Smooth muscle cell of the brain vasculature (primary cell): ENCODE measurements around the gene TBX4.

Experiments used
- DNase-seq: peaks from one replicate; pipeline ENCODE4 v3.0.0-alpha.2; 2012; ENCODE audit warnings: low read depth, low spot score

TBX4 gene

DNA sequence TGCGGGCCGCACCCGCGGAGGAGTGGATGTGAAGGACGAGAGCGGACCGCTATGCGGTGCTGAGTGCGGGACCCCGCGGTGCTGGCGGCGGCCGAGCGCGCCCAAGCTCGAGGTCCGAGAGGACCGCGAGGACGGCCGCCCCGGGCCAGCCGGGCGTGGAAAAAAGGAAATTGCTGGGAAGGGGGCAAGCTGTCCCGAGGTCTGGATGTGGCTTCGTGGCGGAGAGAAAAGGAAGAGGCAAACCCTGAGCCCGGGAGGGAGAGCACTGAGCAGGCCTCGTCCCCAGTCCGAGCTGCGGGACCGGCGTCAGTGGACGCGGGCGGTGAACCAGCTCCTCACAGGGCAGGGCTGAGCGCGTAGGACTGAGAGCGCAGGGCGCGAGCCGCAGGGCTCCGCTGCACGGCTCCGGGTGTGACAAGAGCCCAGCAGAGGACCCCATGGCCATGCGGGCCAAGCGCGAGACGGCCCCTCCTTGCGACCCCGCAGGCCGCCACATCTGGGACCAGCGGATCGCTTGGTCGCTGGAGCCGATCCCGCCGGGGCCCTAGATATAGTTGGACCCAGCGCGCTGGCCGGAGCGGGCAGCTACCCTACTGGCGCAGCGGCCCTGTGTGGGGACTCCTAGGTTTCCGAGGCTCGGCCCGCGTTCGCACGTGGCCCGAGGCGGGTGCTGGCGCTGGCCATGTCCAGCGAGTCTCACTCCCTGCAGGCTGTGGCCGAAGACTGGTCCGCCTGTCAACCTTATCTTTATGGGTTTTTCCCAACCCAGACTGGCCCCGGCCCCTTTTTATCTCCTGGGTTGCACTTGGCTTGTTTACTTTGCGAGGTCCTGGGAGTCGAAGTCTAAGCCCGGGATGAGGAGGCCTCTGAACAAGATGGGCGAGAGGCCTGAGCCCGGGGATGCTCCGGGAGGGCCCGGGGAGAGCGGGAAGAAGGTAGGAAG lies 2.4 kb downstream of the TBX4 start:
- no peak for DNase-seq

DNA sequence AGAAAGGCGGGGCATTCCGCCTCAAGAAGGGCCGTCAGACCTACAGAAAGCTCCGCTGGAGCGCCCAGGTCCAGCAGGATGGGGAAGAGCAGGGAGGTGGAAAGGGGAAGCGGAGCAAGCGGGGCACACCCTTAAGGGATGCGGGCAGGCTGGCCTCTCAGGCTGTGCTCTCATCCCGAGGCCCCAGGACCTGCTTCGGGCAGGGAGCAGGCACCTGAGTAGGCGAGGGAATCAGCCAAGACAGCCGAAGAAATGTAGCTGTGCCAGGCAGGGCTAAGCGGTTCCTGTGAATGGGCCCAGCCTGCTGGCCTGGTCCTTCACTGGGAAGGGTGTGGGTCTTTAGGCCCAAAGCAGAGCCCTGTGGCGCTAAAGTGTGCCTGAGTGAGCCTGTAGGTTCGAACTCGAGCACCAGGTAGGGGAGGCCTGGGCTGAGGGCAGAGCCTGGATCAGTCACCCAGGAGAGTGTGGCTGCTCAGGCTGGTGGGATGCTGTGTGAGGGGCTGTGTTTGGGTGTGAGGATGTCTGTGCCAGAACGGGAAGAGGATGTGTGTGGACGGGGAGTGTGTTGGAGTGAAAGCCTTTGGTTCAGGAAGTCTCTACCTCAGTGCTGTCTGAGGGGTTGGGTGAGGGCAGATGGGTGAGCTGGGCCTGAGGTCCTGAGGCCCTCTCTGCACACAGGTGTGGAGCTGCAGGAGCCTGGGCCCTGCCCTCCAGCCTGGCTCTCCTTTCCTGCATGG lies 3.3 kb downstream of the TBX4 start:
- DNase-seq: no peak

DNA sequence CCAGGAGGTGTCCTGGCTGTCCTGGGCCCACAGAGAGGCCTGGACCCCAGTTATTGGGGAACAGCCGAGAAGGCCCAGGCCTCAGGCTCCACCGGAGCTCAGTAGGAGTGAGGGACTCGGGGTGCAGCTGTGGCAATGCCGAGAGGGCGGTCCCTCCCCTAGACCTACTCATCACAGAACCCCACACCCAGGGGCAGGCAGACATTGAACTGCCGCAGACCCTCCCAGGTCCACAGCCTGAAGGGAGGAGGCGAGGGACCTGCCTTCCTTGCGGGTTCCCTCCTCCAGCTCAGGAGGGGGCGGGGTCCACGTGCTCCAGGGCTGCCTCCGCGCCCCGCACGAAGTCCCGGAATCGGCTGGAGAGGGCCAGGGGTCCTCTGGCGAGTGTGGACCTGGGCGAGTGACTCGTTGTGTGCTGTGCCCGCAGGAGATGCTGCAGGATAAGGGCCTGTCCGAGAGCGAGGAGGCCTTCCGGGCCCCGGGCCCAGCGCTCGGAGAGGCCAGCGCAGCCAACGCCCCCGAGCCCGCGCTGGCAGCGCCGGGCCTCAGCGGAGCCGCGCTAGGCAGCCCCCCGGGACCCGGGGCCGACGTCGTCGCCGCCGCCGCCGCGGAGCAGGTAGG lies 3.9 kb downstream of the TBX4 start:
- DNase-seq: no peak

DNA sequence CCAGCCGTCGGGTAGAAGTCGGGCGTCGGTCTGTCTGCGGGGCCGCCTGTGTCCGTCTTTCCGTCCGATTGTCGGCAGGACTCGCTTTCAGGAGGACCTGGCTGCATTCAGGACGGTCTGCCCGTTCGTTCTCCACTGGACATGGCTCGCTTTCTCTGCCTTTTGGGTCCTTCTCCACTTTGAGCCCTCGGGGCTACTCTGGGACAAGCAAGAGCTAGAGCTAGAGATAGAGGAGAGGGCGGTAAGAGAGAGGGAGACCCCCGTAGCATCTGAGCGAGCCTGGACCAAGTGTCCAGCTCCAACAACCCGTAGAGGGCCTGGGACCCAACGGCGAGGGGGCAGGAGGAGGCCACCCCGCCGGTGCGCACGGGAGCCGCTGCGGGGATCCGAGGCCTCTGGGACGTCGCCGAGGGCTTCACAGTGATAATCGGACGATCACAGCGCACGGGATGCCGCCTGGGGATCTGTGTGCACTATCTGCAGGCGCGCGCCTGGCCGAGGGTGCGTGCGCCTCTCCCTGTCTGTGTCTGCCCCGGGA lies 4.5 kb downstream of the TBX4 start:
- DNase-seq: no peak

DNA sequence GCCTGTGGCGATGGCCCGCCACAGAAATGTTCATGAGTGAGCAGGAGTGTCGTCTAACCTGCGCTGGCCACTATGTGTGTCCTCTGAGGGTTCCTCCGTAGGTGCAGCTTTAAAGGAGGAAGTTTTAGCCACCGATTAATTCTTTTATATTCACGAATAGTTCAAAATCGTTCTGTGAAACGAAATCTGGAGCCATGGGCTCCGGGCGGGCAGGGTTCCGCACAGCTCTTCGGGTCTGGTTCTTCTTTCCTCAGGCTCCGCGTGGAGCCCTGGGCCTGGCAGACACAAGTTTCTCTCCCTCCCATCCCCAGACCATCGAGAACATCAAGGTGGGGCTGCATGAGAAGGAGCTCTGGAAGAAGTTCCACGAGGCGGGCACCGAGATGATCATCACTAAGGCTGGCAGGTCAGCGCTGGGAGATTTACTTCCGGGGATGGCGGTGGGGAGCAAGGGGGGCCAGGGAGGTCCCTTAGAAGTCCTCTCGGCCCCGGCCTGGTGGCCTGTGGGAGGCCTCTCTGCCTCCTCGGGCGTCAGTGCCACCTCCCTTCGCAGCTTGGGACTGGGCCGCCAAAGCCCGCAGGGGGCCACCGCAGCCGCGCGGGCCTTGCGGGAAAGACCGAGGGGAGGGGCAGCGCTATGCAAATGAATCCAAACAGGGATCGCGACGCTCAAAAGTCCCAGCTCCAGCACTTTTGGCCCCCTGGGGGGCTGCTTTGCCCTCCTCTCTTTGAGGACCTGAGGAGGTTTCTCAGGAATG lies 5.2 kb downstream of the TBX4 start:
- no peak for DNase-seq

DNA sequence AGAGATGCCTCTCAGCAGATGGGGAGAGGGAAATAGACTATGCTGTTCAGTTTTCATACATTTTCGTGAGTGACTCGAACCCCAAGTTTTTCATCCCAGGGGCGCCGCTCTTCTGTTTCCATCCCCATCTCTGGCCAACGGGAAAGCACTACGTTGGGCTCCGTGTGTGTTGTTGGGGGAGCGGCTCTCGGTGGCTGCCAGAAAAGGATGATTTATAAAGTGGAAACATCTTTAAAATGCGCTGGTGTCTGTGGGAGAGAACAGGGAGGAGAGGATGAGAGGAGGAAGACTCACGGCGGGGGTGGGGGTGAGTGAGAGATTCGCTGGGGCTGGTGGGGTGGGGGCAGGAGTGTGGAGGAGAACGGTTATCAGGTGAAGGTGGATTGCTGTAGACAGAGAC lies 5.8 kb downstream of the TBX4 start:
- DNase-seq: no peak

DNA sequence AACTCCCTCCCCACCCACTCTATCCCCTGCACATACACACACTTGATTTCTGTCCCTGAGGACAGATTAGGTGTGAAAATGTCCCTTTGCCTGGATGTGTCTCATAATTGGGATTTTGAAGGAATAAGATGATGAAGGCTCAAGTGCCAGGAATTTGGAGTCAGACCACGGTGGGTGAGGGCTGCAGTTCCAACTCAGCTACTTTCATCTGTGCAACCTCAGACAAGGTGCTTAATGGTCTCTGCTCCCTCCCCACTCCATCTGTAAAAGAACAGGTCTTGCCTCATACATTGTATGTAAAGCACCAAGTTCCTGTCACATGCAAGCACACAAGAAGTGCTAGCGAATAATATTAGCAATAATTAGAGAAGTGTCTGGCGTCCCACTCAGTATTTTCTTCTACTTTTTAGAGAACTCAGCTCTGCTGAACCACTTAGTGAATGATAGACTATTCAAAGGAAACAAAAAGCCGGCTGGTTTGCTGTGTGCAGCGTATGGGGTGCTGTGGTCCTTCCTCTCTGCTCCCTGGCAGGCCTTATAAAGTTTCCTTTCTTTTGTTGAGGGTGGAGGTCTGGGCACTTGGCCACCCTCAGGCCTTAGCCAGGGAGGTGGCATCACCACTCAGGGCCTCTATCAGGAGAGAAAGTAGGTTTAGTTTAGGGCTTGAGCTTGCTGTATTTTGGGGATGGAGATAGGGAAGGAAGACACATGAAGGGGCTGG lies 6.4 kb downstream of the TBX4 start:
- no peak for DNase-seq

DNA sequence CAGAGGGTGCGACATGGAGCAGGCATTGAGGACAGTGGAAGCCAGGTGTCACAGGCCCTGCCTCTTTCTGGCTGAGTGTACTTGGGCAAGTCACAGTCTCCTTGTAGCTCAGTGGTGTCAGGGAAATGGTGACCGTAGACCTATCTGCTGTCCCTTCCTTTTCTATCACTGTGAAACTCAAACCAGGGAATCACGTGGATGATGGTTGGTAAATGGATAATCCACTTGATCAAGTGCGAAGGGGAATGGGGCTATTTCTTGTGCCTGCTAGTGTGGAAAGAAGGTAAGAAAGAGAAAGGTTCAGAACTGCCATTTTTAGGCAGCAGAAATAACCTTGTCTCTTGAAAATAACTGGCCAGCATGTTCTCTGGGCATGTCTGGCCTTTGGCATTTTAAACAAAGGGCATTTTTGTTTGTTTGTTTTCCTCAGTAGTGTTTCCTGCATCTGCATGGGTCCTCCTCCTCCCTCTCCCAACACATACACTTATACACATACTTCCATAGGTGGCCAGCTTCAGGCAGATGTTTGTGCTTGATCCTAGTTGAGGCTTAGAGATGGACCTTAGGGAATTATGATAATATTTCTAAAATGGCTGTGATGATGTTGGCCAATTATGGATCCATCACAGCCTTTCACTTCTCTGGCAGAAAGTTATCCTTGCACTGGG lies 7.1 kb downstream of the TBX4 start:
- DNase-seq: no peak

DNA sequence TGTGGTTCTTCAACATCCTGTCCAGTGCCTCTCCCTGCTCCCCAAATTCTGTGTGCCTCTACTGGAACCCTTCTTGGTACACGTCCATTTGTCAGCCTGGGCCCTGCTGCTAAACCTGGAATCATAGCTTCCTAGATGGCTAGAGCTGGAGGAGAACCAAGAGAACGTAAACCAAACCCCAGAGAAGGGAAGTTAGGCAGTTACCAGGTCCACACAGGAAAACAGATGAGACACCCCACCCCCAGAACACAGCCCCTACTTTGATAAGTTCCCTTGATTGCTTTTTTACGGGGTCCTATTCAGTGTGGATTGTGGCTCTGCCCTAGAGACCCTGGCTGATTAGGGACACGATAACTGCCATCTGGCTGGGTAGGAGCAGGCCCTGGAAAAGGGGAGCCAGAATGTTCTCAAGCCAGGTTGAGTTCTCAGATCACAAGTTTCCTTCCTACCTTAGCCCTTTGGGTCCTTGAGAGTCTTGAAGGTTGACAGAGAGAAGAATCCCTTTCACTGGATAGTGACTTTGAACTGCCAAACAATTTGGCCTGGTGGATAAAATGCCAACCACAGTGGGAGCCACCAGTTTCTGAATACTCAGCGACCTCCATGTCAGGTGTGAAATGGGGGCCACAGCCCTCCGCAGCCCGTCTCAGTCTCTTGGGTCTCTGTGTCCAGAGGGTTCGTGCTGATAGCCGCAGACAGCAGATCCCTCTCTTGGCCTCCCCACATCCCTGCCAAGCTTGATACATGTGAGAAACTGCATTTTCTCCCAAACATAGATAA lies 7.9 kb downstream of the TBX4 start:
- no peak for DNase-seq

DNA sequence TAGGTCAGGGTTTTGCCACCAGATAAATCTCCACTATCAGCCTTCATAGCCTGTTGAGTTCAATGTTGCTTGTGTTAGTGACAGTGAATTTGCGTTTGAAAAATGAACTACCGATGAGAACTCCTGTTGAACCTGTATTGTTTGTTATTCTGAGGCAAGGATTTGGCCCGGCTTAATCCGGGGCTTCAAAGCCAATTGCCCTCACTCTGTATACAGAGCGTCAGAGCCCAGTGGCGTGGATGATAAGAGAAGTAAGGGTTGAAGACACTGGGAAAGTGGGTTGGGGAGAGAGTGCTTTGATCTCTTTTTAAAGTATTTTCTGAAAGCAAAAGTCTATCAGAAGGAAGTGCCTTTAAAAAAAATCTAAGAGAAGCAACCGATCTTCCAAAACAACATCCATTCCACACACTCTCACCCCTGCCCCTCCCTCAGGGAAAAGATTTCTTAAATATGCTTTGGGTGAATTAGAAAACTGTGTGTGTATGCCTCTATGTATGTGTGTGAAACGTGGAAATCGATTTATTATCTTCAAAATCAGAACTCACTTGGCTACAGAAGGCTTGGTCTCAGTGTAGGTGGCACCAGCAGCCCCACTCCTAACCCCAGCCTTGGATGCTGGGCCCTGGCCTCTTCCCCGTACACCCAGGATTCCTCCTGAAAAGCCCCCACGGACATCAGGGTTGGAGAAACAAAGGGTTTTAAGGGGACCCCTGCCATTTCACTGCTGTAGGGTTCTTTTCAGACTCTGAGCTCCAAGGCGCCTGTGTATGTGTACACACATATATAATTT lies 8.8 kb downstream of the TBX4 start:
- DNase-seq: no peak

DNA sequence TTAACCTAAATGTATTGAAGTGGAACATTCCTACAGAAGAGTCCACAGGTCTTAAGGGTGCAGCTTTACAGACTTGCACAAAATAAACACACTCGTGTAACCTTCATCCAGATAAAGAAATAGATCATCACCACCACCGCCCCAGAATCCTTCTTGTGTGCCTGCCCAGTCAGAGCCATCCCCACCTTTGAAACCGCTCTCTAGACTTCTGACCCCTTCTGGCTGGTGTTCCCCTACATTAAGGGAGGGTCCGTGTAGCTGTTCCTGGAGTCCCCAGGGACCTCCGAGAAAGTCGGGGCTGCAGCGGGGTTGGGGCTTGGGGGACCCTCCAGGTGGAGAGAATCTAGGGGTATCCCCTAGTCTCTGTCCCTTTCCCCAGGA lies 9.4 kb downstream of the TBX4 start:
- DNase-seq: no peak

DNA sequence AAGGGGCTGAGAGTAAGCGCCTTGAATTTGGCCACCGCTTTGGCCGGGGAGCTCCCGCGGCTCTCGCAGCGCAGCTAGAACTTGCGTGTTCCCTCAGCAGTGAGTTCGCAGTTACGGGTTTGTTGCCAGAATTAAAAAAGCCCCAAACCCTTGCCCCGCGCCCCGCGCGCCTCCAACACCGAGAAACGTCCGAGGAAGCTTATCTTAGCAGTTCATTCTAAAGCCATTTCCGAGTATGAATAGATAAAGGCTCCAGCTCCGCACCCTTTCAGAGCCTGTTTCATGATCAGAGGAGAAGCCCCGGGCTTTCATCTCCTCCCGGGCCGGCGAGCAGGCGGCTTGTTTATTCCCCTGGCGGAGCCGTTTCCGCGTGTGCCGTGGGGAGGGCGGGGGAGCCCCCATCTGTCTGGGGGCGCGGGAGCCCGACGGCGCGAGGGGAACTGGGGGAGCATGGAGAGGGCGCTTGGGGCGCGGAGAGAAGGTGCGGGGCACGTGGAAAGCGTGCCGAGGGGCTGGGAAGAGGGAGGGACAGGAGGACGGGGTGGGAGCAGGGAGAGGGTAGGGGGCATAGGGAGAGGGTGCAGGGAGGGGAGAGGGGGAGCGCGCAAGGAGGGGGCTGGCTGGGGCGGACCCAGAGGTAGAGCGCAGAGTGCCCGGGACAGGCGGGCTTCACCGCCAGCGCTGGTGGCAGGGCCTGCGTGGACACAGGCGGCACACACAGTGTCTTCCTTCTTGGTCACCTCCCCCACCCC lies 9.9 kb downstream of the TBX4 start:
- no peak for DNase-seq

DNA sequence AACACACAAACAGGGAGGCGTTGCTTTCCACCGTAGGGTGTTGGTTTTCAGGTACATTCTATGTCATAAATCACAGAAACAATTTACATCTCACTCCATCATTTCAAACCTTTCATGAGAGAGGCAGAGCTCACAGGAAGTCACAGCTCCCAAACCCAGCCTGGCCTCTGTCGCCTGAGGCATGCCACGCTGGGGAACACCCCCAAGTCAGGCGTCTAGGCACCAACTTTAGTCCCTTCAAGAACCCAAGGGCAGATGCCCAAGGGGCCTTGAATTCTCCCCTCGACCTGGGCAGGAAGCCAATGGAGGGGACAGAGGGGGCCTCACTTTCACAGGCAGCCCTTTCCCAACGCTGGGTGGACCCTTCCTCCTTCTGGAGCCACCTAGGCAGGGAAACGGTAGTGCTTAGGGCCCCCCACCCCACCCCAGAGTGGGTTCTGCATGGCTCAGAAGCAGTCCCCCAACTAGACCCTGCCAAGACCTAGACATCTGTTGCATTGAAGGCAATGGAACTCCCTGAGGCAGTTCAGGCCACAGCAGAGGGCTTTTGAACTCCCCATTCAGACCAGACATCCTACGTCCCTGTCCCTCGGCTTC lies 10.6 kb downstream of the TBX4 start:
- no peak for DNase-seq

DNA sequence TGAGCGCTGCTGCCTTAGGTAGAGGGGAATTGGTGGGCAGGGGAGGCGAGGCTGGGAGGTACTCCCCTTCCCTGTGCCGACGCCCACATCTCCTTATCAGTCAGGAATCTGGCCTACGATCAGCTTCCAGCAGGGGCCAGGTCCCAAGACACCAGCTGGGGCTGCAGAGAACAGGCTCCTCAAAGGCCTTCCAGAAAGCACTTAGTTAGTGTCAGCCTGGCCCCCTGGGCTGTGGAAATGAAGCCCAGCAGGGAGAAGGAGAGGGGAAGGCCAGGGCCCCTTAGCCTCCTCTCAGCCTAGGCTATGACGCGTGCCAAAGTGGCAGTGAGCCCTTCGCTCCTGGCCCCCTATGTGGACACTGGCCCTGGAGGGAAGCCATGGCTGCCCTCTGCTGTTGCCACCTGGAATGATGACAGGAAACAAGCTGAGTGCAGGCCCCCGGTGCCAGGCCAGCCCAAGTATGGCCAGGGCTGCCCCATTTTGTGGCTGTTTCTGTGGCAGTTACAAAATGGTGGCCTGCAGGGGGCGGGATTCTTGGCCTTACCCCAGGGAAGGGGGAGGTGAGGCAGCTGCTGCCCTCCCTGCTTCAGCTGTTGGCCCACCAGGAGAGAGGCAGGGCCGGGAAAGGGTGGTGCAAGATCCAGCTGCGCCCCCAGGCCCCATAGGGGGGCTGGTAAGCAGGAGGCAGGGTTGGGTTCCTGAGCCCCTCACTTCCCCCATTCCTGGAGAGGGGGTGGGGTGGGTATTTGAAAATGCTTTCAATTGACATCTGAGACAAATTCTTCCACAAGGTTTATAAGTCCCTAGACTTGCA lies 11.3 kb downstream of the TBX4 start:
- DNase-seq: no peak

DNA sequence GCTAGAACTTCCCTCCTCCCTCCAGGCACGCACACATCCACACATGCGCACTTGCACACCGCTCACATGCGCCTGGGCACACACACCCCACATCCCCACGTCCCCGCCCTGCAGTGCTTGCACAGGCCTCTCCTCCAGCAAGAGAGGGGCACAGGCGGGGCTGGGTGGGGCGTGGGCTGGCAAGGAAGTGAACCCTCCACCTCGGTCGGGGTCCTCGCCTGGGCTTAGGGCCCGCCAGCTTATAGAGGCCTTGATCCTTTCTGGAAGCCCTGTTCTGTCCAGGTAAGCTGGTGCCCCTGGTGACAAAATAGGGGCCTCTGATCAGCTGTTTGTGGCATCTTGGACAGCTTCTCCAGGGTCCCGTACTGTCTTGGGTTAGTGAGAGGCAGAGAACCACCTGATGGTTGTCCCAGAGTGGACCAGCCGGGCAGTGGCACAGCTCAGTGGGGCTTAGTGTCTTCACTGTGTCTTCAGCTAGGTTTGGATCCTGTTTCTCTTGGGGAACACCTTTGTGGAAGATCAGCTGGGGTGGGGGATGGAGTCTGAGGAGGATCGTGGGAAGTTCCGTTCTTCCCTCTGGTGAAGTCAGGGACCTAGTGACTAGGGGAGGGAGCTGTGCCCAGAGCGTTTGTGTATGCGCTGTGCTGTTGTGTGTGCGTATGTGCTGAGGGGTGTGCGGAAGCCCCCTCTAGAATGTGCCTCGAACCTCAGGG lies 12.1 kb downstream of the TBX4 start:
- DNase-seq: no peak

DNA sequence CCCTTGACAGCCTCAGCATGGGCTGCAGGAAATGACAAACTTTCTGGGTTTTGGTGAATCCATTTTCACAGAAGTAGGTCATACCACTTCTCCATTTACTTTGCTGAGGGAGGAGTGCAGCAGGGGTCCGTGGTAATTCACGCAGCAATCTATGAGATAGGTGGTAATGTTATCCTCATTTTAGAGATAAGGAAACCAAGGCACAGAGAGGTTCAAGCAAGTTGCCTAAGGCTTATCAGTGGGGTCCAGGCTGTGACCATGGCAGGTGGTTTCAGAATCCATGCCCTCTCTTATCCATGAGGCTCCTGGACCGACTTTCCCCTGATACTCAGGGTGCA lies 12.6 kb downstream of the TBX4 start:
- no peak for DNase-seq
